Osteocyte (in vitro differentiated cells): Measurements from ENCODE around the gene CLDN19. TPM values are rescaled to one million over a fixed set of nuclear protein-coding genes. Genes with fewer than 3 reads are reported as not detected.

Source experiments
- DNase-seq: peaks from one replicate; pipeline ENCODE4 v3.0.0; 2021; ENCODE audit warnings: mixed read lengths; ENCODE audit not compliant: unreplicated experiment; ENCODE audit errors: extremely low spot score
- H3K27ac Mint-ChIP-seq: one replicate; pipeline ENCODE4 v1.8.0; 2021; ENCODE audit warnings: mild to moderate bottlenecking, mixed read lengths; ENCODE audit not compliant: unreplicated experiment
- H3K27me3 Mint-ChIP-seq: one replicate; pipeline ENCODE4 v1.8.0; 2021; ENCODE audit warnings: mixed read lengths; ENCODE audit not compliant: unreplicated experiment
- H3K36me3 Mint-ChIP-seq: one replicate; pipeline ENCODE4 v1.8.0; 2021; ENCODE audit warnings: mixed read lengths; ENCODE audit not compliant: unreplicated experiment
- H3K4me1 Mint-ChIP-seq: one replicate; pipeline ENCODE4 v1.8.0; 2021; ENCODE audit warnings: mixed read lengths; ENCODE audit not compliant: unreplicated experiment
- H3K4me3 Mint-ChIP-seq: one replicate; pipeline ENCODE4 v1.8.0; 2021; ENCODE audit warnings: mild to moderate bottlenecking, moderate library complexity, mixed read lengths; ENCODE audit not compliant: unreplicated experiment
- H3K9me3 Mint-ChIP-seq: one replicate; pipeline ENCODE4 v1.8.0; 2021; ENCODE audit warnings: mixed read lengths; ENCODE audit not compliant: unreplicated experiment
- CTCF ChIP-seq: fragments of 200-600 bp; sonication (generic); IDR thresholded peaks from 2 replicates; pipeline ENCODE4 v1.5.0; 2021; ENCODE audit warnings: antibody characterized with exemption, mild to moderate bottlenecking, moderate library complexity
- total RNA-seq: library from RNA; stranded (reverse); gene quantifications from 2 replicates; pipeline ENCODE4 v1.2.1, GENCODE V29; 2021

The CLDN19 gene
- total RNA-seq, 1 donor from 2014 or later = not detected

- no peak overlapping the region for H3K4me3 Mint-ChIP-seq
- H3K27me3 Mint-ChIP-seq = no peaks in the 10 kb centered on the region
- H3K36me3 Mint-ChIP-seq = no peaks in the 10 kb centered on the region
- H3K27ac Mint-ChIP-seq = no peak overlapping the region
- H3K4me1 Mint-ChIP-seq = peaks cover 1% of the 10 kb centered on the region
- TF ChIP-seq CTCF = no peak
- DNase-seq = peak; percentile 80
- H3K9me3 Mint-ChIP-seq = no peaks in the 10 kb centered on the region
These were observed 4.4 kb downstream of the CLDN19 start for GRCh38 chr1:42735477-42736105.

GRCh38 chr1:42735056-42735455 lies 5.0 kb downstream of the CLDN19 start:
- TF ChIP-seq CTCF = no peak
- peak; percentile 81 for DNase-seq
- no peak overlapping the region for H3K27ac Mint-ChIP-seq

GRCh38 chr1:42734201-42735035 lies 5.6 kb downstream of the CLDN19 start:
- no peak for TF ChIP-seq CTCF
- H3K36me3 Mint-ChIP-seq = no peaks in the 10 kb centered on the region
- no peak overlapping the region for H3K27ac Mint-ChIP-seq
- no peak overlapping the region for H3K4me3 Mint-ChIP-seq
- DNase-seq = peak; percentile 42
- no peaks in the 10 kb centered on the region for H3K27me3 Mint-ChIP-seq
- H3K9me3 Mint-ChIP-seq = no peaks in the 10 kb centered on the region
- H3K4me1 Mint-ChIP-seq = peaks cover 1% of the 10 kb centered on the region

More at GRCh38 chr1:42735056-42735455, 5.0 kb downstream of the CLDN19 start:
- no peaks in the 10 kb centered on the region for H3K9me3 Mint-ChIP-seq
- no peaks in the 10 kb centered on the region for H3K36me3 Mint-ChIP-seq
- no peak overlapping the region for H3K4me3 Mint-ChIP-seq
- peaks cover 1% of the 10 kb centered on the region for H3K4me1 Mint-ChIP-seq
- no peaks in the 10 kb centered on the region for H3K27me3 Mint-ChIP-seq

GRCh38 chr1:42733415-42734200 lies 6.4 kb downstream of the CLDN19 start:
- DNase-seq = no peak
- Mint-ChIP-seq H3K27ac (no peak overlapping the region), H3K36me3 (no peaks in the 10 kb centered on the region), H3K4me1 (peaks cover 1% of the 10 kb centered on the region), H3K4me3 (no peak overlapping the region), H3K27me3 (no peaks in the 10 kb centered on the region), H3K9me3 (no peaks in the 10 kb centered on the region)
- TF ChIP-seq CTCF = no peak
